HG02840 (cell line): Measurements from ENCODE around the gene REG1A.

Source experiments
- ATAC-seq: cut with Tn5 transposase; IDR thresholded peaks from one replicate; pipeline ENCODE4 v1.9.1; 2021; ENCODE audit warnings: mild to moderate bottlenecking, moderate library complexity, moderate number of reproducible peaks; ENCODE audit not compliant: unreplicated experiment, low FRiP score

The REG1A gene

DNA sequence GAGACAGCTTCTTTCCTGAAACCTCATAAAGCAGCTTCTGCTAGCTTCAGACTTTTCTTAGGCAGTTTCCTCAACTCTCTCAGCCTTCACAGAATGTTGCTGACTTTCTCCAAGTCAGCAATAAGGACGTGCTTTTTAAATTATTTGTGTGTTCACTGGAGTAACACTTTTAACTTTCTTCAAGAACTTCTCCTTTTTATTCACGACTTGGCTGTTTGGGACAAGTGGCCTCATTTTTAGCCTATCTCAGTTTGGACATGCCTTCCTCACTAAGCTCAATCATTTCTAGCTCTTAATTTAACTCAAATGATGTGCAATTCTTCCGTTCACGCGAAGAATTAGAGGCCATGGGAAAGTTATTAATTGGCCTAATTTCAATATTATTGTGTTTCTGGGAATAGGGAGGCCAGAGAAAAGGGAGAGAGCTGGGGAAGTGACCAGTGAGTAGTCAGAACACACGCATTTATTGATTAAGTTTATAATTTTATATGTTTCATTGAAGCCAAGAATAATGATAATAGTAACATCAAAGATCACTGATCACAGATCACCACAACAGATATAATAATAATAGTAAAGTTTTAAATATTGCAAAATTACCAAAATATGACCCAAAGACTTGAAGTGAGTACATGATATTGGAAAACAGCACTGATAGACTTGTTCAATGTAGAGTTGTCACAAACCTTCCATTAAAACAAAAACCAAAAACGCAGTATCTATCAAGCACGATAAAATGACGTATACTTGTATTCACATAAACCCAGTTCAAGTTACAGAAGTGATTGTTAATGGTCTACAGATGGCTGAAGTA is 4.8 kb downstream of the REG1A start:
- ATAC-seq, result no peak

DNA sequence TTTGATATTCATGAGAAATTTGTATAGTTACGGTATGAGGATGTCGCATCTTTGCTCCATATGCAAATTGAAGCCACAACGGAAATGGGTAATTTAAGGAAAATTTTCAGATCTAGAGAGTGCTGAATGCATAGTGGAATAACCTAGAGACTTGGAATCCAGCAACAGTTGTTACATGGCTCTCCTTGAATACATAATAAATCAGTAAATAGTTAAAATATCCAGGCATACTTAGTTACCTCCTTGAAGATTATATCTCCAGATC is 5.4 kb downstream of the REG1A start:
- ATAC-seq, result no peak

DNA sequence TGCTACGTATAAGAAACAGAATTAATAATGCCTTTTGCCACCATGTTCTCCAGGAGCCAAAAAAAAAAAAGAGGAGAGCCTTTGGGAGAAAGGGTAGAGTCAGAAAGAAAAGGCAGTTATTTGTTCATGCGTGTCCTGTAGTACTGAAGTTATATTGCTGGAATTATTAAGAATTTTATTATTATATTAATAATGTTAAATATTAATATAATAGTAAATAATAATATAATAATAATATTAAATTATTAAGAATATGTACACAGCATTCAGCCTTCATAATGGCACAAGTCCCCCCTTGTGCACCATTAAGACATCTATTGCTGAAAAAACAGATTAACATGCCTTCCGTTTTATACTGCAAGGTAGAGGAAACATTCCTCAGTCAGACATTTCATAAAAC is 8.1 kb downstream of the REG1A start:
- no peak for ATAC-seq

DNA sequence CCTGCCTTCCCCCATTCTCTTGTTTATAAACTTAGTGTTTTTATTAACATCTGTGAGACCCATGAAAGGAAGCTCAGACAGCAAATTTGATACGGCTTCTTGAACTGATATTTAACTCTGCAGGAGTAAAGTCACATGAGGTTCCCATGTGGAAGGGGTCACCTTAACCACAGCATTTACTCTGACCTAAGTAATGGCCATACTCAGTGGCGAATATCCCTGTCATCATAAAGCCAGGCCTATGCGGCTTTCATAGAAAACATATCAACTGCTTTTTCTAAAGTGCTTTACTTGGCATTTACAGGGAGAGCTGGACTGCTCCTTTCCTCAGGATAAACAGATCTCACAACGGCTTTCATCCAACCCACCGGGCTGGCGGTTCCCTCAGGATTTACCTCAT is 9.0 kb downstream of the REG1A start:
- ATAC-seq, result no peak

DNA sequence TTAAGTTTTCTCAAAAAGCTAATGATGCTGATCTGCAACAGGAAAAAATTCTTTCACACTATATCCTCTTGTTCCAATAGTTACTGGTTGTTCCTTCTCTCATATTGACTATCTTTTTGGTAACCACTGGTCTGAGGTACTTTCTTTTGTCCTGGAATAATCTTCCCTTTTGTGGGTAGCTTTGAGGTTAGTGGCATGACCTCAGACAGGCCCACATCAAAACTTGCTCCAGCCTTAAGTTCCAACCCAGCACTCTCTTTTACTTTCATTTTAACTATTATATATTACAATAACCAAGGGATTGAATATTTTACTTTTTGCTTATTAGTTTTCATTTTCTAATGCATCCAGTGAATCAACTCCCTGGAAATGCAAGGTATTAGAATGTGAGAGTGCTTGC is 9.5 kb downstream of the REG1A start:
- ATAC-seq, result no peak

DNA sequence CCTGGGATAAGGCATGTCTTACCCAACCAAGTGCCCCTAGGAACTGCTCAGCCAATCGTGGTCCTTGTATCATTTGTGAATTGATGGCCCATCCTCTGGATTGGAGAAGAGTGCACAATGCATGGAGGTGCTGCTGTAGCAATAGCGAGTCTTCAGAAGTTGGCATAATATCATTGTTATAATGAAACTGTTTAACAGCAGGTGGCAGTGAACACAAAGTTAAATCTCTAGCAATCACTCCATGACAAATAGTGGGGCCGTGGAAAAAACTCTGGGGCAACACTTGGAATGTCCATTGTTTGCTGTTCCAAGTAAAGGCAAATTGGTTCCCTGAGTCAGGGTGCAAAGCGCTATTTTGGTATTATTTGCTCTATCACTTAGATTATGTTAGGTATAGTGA is 11.4 kb downstream of the REG1A start:
- no peak for ATAC-seq

DNA sequence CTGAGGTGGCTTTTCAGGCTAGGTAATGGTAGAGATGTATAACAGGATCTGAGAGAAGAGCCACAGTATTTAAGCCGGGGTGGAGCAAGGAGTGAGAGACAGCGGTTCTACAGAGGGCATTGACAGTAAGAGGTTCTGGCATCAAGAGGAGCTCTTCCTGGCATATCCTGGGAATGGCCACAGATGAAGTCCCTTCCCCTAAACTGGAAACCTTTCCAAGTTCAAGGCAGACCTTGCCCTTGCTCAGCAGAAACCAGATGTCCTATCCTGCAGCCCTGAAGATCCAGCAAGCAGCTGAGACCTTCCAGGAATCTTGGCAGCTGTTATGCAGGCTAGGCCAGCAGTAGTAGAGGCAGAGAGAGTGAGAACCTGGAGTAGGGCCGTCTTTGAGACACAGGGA is 18.1 kb downstream of the REG1A start:
- ATAC-seq, result no peak

DNA sequence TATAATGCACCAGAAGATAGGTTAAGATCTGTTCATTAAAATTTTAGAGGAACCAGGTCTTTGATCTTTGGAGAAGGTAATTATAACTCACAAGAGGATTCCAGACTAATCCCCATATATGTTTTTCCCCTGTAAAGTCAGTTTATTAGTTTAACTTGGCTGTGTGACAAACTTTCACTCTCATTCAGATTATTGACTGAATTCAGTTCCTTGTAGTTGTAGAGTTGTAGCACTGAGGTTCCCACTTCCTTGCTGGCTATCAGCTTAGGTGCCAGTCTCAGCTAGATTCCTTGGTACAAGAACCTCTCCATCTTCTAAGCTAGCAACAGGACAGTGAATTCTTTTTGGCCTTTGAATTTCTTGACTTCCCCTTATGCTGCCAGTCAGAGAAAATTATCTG is 19.1 kb downstream of the REG1A start:
- no peak for ATAC-seq

DNA sequence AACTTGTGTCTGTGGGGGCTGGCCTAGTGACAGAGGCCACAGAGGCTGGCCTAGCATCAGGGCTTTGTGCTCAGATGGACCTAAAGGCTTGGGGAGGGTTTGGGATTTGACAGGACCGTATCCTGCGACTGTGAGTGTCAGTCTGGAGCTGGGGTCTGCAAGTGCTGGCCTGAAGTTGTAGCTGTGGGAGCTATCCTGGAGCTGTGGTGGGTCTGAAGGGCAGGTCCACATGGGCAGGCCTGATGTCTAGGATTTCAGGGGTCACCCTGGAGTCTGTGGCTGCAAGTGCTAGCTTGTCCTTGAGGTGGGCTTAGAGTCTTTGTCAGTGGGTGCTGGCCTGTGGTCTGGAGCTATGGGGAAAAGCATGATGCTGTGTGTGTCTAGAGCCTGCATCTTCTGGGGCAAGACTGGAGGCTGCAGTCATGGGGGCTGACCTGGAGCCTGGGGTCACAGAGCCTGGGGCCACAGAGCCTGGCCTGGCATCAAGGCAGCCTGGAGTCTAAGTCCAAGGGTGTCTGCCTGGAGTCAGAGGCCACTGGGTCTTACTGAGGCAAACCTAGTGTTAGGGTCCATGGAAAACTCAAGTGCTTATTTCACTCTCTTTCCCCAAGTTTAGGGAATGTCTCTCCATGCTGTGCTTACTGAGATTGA is 35.7 kb downstream of the REG1A start:
- ATAC-seq, result no peak

DNA sequence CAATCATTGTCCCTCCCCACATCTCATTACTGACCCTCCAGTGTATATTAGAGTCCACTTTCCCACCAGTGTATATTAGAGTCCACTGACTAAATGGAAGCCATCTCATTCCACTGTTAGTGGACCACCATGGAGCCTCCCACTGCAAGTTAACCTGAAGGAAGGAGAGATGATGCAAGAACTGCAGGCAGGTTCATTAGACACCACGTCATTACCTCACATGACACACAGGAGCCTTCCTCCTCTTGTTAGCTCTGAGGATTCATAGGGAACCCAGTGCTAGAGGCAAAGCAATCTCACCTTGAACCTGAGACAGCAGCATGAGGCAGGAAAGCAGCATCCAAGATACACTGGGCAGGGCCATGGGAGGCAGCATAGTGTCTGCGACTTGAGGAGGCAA is 38.7 kb downstream of the REG1A start:
- no peak for ATAC-seq

DNA sequence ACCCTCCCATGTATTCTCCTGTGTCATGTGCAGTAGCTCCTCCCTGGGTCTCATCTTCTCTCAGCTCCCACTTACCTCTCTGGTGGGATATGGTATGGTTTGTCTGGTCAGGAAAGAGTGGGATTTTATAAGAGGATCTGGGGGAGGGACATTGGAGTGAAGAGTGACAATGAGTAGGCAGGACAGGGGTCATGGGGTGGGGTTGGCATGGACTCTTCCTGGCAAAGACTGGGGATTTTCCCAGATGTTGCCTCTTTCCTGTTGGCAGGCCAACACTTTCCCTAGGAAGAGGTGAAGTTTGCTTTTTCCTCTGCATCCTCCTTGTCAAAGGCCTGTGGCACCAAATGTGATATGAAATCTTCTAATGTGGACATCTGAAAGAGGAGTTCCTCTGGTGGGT is 39.4 kb downstream of the REG1A start, which contains the start of gene REG3A:
REG3A (minus strand) TSS at position 101 of the 400 bp plus-strand sequence. CDS start 348 bp downstream, outside the sequence.
- ATAC-seq, result no peak

DNA sequence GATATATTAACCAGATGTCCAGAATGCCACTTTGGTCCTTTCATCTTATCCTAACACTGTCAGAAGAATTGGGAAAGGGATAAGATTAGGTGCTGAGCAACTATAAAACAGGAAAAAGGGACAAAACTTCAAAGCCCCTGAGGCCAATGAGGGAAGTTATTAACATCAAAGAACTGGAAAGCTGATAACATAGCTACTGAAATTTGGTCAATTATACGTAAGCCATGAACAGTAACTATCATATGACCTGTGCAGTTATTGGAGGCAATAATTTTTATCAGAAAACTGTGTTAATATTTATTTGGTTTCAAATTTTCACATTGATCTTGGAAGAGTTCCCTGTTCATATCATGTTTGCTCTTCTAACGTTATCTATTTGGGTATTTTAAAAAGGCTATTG is 41.8 kb downstream of the REG1A start:
- no peak for ATAC-seq

DNA sequence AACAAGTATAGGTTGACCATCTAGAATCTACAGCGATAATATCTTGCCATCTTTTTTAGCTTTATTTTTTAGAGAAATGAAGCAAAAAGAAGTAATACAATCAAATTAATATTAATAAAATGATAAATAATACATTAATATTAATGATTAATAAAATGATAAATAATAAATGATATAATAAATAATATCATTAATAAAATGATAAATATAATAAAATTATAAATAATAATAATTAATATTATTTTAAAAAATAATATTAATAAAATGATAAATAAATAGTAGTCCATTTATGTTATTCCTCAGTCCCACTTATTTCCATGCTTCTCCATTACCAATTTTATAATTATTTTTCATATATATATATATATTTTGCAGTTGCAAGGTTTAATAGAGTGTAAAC is 42.5 kb downstream of the REG1A start:
- no peak for ATAC-seq

DNA sequence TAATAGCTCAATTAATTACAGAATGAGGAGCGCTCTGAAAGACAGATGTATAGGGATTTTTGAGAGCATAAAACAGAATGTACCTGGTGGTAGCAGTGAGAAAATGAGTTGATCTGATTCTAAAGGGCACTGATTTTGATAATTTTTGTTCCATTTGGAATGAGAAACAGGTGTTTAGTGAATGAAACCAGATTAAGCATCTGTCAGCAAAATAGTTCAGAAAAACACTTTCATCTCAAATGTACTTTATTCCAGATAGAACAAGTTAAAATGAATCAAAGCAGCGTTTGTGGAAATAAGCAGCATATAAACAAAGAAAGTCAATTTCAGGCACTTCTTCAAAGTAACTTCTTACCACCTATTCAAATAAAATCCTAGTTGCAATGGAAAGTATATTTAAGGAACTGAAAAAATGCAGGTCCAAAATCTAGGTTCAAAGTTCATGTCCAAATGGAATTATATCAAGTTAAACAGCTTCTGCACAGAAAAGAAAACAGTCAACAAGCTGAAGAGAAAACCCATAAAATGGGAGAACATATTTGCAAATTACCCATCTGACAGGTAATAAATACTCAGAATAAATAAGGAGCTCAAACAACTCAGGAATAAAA is 51.2 kb downstream of the REG1A start:
- no peak for ATAC-seq
